ENCODE results near the gene SYNDIG1. TPM values are rescaled to one million over a fixed set of nuclear protein-coding genes. Genes with fewer than 3 reads are reported as not detected.

SYNDIG1 gene
- total and polyA plus RNA-seq, 2 of the 4 experiments (the other 2 are of a cell fraction), result not detected

- no TSS peak for BruUV-seq (replicated peaks)
- Histone ChIP-seq H2AFZ (replicated peaks; ENCODE audit: low read length, poor library complexity) (no peak overlapping the region), H2BK5ac (ENCODE audit: low read depth, low read length, poor library complexity, severe bottlenecking) (no peak overlapping the region), H3K9me3 (ENCODE audit: control insufficient read depth, insufficient read depth, low read length) (no peaks in the 10 kb centered on the region), H2BK15ac (ENCODE audit: low read depth, low read length) (0 out of 3 replicates have a peak overlapping the region, but pooled peaks have one; percentile 2), H3K4ac (ENCODE audit: low read depth, low read length) (no peak overlapping the region), H3K9me1 (ENCODE audit: insufficient read depth, low read length) (no peaks in the 10 kb centered on the region), H4K5ac (ENCODE audit: low read depth, low read length) (no peak overlapping the region), H3K4me1 (ENCODE audit: control insufficient read depth, insufficient read depth, low read length) (peaks cover 4% of the 10 kb centered on the region; the same call in 1 of the 2 replicates), H3K4me2 (ENCODE audit: low read depth, low read length) (no peak overlapping the region), H4K91ac (ENCODE audit: insufficient read depth, low read depth, low read length) (no peak overlapping the region), H3K9ac (ENCODE audit: low read depth, low read length) (no peak overlapping the region), H4K20me1 (ENCODE audit: insufficient read depth, low read length) (no peaks in the 10 kb centered on the region), H4K8ac (ENCODE audit: low read depth in 2 of 2, low read length in 2 of 2) (no peak overlapping the region), H2BK20ac (ENCODE audit: low read depth, low read length) (no peak overlapping the region), H3K79me1 (ENCODE audit: low read depth in 1 of 2, low read length in 2 of 2) (no peaks in the 10 kb centered on the region), H3K27ac (ENCODE audit: insufficient read depth, low read length) (no peak overlapping the region), H3K36me3 (ENCODE audit: control insufficient read depth, insufficient read depth, low read length) (no peaks in the 10 kb centered on the region), H3K27me3 (ENCODE audit: control insufficient read depth, insufficient read depth, low read length) (peaks cover 22% of the 10 kb centered on the region), H3K56ac (ENCODE audit: extremely low read depth, insufficient read depth, low read length) (no peak overlapping the region), H2BK120ac (ENCODE audit: low read depth, low read length) (no peak overlapping the region), H3K14ac (replicated peaks; ENCODE audit: low read depth, low read length) (no peak overlapping the region), H2AK5ac (ENCODE audit: low read depth, low read length) (no peak overlapping the region), H3K4me3 (ENCODE audit: insufficient read depth, low read depth, low read length) (no peak overlapping the region), H3K18ac (ENCODE audit: low read depth, low read length) (no peak overlapping the region), H2AK9ac (replicated peaks; ENCODE audit: low read depth, low read length, poor library complexity) (no peak overlapping the region), H3K23ac (ENCODE audit: low read depth, low read length) (no peak overlapping the region)
- CTCF ChIA-PET, result no interaction called here
- in situ Hi-C loops (cut with MboI; ENCODE audit: low sequenced_read_pairs), result no loop called here
- intact Hi-C loops (cut with micrococcal nuclease), result no loop called here
- ATAC-seq (ENCODE audit: low read depth) (no peak), DNase-seq (no peak)
- POLR2A ChIA-PET (ENCODE audit: unreplicated experiment), result no interaction called here
- TF ChIP-seq MAFK (IDR thresholded peaks at IDR 0.05; ENCODE audit: low read depth, low read length), result no peak
- no peak for TF ChIP-seq MXI1 (IDR thresholded peaks at IDR 0.05; ENCODE audit: borderline replicate concordance, low read depth, low read length)
- no peak for TF ChIP-seq RCOR1 (IDR thresholded peaks at IDR 0.05; ENCODE audit: insufficient replicate concordance, low read length)
- no peak for TF ChIP-seq FOS (IDR thresholded peaks at IDR 0.05; ENCODE audit: low read depth, low read length)
- TF ChIP-seq USF2 (IDR thresholded peaks at IDR 0.05; ENCODE audit: low read depth, low read length), result no peak
- TF ChIP-seq CTCF (conservative IDR thresholded peaks at IDR 0.05; ENCODE audit: low read depth, low read length), result no peak
- TF ChIP-seq CEBPB (IDR thresholded peaks at IDR 0.05; ENCODE audit: low read depth, low read length), result no peak
- TF ChIP-seq BHLHE40 (IDR thresholded peaks at IDR 0.05; ENCODE audit: low read depth, low read length), result no peak
- no peak for TF ChIP-seq CHD1 (IDR thresholded peaks at IDR 0.05; ENCODE audit: low read depth, low read length)
- no peak for TF ChIP-seq NFE2L2 (IDR thresholded peaks at IDR 0.05; ENCODE audit: low read depth, low read length)
- no peak for TF ChIP-seq SMC3 (IDR thresholded peaks at IDR 0.05; ENCODE audit: low read depth, low read length)
- no peak for TF ChIP-seq MAZ (IDR thresholded peaks at IDR 0.05; ENCODE audit: borderline replicate concordance, low read depth, low read length)
- TF ChIP-seq RFX5 (IDR thresholded peaks at IDR 0.05; ENCODE audit: low read depth, low read length), result no peak
- no peak for TF ChIP-seq POLR2A (IDR thresholded peaks at IDR 0.05; ENCODE audit: low read depth, low read length)
- no peak for TF ChIP-seq RAD21 (IDR thresholded peaks at IDR 0.05; ENCODE audit: low read length)
- TF ChIP-seq ELK1 (IDR thresholded peaks at IDR 0.05; ENCODE audit: borderline replicate concordance, low read depth, low read length), result no peak
- WGBS, 2 experiments (ENCODE audit: extremely low coverage in 2 of 2, insufficient read length in 1 of 2), result 92% methylated on average over 6 of the region's 16 CpGs; no CpG with 5 or more reads in 1 of the 2 experiments
- dilution Hi-C loops (cut with HindIII; ENCODE audit: low sequenced_read_pairs, unreplicated experiment), result no loop called here
These were observed 195.0 kb downstream of the SYNDIG1 start for GRCh38 chr20:24664266-24664986.

Measured in IMR-90 (cell line).